LNCaP clone FGC (cell line): ENCODE measurements around the gene PCDHA3.
"Not testable (repeated sequence)": the region's sequence is repeated elsewhere in the genome, so short reads cannot be mapped to it uniquely, and the experiment has no call there.

ENCODE experiments used
- DNase-seq: peaks from one replicate; pipeline ENCODE4 v3.0.0-alpha.2; 2011; ENCODE audit warnings: low read depth
- H3K4me3 ChIP-seq: 2 replicates; pipeline ENCODE4 v1.5.1; 2011; ENCODE audit warnings: mild to moderate bottlenecking, low read depth, low read length, control low read depth
- TF ChIP-seq, protein P1 (sequence below): IDR thresholded peaks from 2 replicates; pipeline ENCODE4 v1.5.1; 2012; ENCODE audit warnings: mild to moderate bottlenecking; ENCODE audit not compliant: control insufficient read depth, insufficient read depth; ENCODE audit errors: extremely low read depth

Gene PCDHA3

DNA sequence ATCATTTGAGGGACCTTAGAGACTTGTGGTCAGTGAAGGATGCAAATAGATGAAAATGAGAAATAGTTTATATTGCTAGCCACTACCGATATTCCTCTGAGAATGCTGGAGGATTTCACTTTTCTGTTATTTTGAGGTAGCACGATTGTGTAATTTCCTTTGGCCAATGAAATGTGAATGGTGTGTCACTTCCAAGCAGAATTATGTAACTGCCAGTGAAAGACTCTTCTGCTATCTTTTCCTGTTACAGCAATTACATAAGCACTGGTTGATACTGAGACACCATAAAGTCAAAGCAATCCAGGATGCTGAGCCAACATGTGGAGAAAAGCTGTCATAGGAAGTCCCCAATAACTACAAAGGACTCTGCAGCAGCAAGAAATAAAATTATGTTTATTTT lies 9.8 kb upstream of the PCDHA3 start:
- DNase-seq = no peak
- no peak overlapping the region for H3K4me3 ChIP-seq
- TF ChIP-seq, protein P1, sequence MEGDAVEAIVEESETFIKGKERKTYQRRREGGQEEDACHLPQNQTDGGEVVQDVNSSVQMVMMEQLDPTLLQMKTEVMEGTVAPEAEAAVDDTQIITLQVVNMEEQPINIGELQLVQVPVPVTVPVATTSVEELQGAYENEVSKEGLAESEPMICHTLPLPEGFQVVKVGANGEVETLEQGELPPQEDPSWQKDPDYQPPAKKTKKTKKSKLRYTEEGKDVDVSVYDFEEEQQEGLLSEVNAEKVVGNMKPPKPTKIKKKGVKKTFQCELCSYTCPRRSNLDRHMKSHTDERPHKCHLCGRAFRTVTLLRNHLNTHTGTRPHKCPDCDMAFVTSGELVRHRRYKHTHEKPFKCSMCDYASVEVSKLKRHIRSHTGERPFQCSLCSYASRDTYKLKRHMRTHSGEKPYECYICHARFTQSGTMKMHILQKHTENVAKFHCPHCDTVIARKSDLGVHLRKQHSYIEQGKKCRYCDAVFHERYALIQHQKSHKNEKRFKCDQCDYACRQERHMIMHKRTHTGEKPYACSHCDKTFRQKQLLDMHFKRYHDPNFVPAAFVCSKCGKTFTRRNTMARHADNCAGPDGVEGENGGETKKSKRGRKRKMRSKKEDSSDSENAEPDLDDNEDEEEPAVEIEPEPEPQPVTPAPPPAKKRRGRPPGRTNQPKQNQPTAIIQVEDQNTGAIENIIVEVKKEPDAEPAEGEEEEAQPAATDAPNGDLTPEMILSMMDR = no peak

GRCh38 chr5:140794595-140795258 lies 6.1 kb upstream of the PCDHA3 start, which contains the start of gene PCDHA2:
TSS of gene PCDHA2 (plus strand) at chr5:140794852.
- no peak for DNase-seq
- H3K4me3 ChIP-seq = peak within 1 kb of the TSS; percentile 24; the same call in 1 of the 2 replicates
- TF ChIP-seq, protein P1 = peak; percentile 17; the same call in 1 of the 2 replicates

DNA sequence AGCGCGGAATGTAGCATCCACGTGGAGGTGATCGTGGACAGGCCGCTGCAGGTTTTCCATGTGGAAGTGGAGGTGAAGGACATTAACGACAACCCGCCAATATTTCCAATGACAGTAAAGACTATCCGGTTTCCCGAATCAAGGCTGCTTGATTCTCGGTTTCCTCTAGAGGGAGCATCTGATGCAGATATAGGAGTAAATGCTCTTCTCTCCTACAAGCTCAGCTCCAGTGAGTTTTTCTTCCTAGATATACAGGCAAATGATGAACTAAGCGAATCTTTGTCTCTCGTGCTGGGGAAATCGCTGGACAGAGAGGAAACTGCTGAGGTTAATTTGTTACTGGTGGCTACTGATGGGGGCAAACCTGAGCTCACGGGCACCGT lies 5.6 kb upstream of the PCDHA3 start:
- H3K4me3 ChIP-seq = no peak overlapping the region
- no peak for DNase-seq
- TF ChIP-seq, protein P1 = peak; percentile 42; the same call in 1 of the 2 replicates

DNA sequence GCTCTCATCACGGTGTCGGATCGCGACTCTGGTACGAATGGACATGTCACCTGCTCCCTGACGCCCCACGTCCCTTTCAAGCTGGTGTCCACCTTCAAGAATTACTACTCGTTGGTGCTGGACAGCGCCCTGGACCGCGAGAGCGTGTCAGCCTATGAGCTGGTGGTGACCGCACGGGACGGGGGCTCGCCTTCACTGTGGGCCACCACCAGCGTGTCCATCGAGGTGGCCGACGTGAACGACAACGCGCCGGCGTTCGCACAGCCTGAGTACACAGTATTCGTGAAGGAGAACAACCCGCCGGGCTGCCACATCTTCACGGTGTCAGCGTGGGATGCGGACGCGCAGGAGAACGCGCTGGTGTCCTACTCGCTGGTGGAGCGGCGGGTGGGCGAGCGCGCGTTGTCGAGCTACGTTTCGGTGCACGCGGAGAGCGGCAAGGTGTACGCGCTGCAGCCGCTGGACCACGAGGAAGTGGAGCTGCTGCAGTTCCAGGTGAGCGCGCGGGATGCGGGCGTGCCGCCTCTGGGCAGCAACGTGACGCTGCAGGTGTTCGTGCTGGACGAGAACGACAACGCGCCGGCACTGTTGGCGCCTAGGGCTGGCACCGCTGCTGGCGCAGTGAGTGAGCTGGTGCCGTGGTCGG lies 4.7 kb upstream of the PCDHA3 start:
- DNase-seq, H3K4me3 ChIP-seq: not testable (repeated sequence)

GRCh38 chr5:140796718-140797095 lies 4.2 kb upstream of the PCDHA3 start:
- no peak overlapping the region for H3K4me3 ChIP-seq
- no peak for DNase-seq
- TF ChIP-seq, protein P1 = no peak

DNA sequence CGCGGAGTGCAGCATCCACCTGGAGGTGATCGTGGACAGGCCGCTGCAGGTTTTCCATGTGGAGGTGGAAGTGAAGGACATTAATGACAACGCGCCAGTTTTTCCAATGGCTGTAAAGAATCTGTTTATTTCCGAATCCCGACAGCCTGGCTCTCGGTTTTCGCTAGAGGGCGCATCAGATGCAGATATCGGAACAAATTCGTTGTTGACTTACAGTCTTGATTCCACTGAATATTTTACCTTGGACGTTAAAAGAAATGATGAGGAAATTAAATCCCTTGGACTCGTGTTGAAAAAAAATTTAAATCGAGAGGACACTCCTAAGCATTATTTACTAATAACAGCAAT lies 611 bp downstream of the PCDHA3 start:
- H3K4me3 ChIP-seq = no peak overlapping the region
- no peak for DNase-seq
- TF ChIP-seq, protein P1 = peak; percentile 27; the same call in 1 of the 2 replicates

- DNase-seq, H3K4me3 ChIP-seq: not testable (repeated sequence)
These were observed 1.5 kb downstream of the PCDHA3 start for GRCh38 chr5:140802381-140802780.

GRCh38 chr5:140802781-140803271 lies 2.0 kb downstream of the PCDHA3 start:
- TF ChIP-seq, protein P1 = no peak
- no peak for DNase-seq
- H3K4me3 ChIP-seq = no peak overlapping the region
